Hepatocyte (in vitro differentiated cells): ENCODE data around the gene ARID1A. TPM values are rescaled to one million over a fixed set of nuclear protein-coding genes. Genes with fewer than 3 reads are reported as not detected.
"Not testable (repeated sequence)": the region's sequence is repeated elsewhere in the genome, so short reads cannot be mapped to it uniquely, and the experiment has no call there.

ENCODE experiments used
- DNase-seq: peaks from one replicate; pipeline ENCODE4 v3.0.0-alpha.2; 2016; ENCODE audit warnings: low spot score
- H2AFZ ChIP-seq: fragments of 200-600 bp; sonication (generic); 2 replicates; pipeline ENCODE4 v1.6.0; 2016; ENCODE audit warnings: antibody characterized with exemption, mild to moderate bottlenecking
- H3K27ac ChIP-seq: fragments of 200-600 bp; sonication (generic); 2 replicates; pipeline ENCODE4 v1.5.1; 2016; ENCODE audit warnings: mild to moderate bottlenecking
- H3K27me3 ChIP-seq: fragments of 200-600 bp; sonication (generic); 2 replicates; pipeline ENCODE4 v1.6.1; 2016
- H3K36me3 ChIP-seq: fragments of 200-600 bp; sonication (generic); replicated peaks from 2 replicates; pipeline ENCODE4 v1.5.1; 2016; ENCODE audit warnings: low read depth; ENCODE audit not compliant: insufficient read depth
- H3K4me1 ChIP-seq: fragments of 200-600 bp; sonication (generic); 2 replicates; pipeline ENCODE4 v1.5.1; 2016; ENCODE audit warnings: mild to moderate bottlenecking, moderate library complexity; ENCODE audit not compliant: insufficient read depth
- H3K4me2 ChIP-seq: fragments of 200-600 bp; sonication (generic); 2 replicates; pipeline ENCODE4 v1.6.0; 2016
- H3K4me3 ChIP-seq: fragments of 200-600 bp; sonication (generic); 2 replicates; pipeline ENCODE4 v1.5.1; 2016; ENCODE audit warnings: mild to moderate bottlenecking
- H3K79me2 ChIP-seq: fragments of 200-600 bp; sonication (generic); 2 replicates; pipeline ENCODE4 v1.6.0; 2017; ENCODE audit warnings: mild to moderate bottlenecking
- H3K9me2 ChIP-seq: fragments of 200-600 bp; sonication (generic); replicated peaks from 2 replicates; pipeline ENCODE4 v1.6.0; 2017; ENCODE audit warnings: mild to moderate bottlenecking; ENCODE audit not compliant: insufficient read depth
- H3K9me3 ChIP-seq: fragments of 200-600 bp; sonication (generic); 2 replicates; pipeline ENCODE4 v1.5.1; 2016; ENCODE audit warnings: low read depth, mild to moderate bottlenecking
- H4K20me1 ChIP-seq: fragments of 200-600 bp; sonication (generic); 2 replicates; pipeline ENCODE4 v1.6.0; 2016; ENCODE audit warnings: mild to moderate bottlenecking; ENCODE audit not compliant: insufficient read depth, poor library complexity, severe bottlenecking
- EZH2 ChIP-seq: fragments of 200-600 bp; sonication (generic); IDR thresholded peaks from 2 replicates; pipeline ENCODE4 v1.6.1; 2016; ENCODE audit warnings: antibody characterized with exemption, mild to moderate bottlenecking, borderline replicate concordance
- EZH2phosphoT487 ChIP-seq: fragments of 200-600 bp; sonication (generic); IDR thresholded peaks from one replicate; pipeline ENCODE4 v1.6.1; 2018; ENCODE audit warnings: antibody characterized with exemption, mild to moderate bottlenecking, low read depth, moderate library complexity; ENCODE audit not compliant: unreplicated experiment, severe bottlenecking
- WGBS: methylation state at CpG from one replicate; pipeline ENCODE4 v1.1.6; 2016; ENCODE audit warnings: low lambda C conversion rate; ENCODE audit errors: missing lambda C conversion rate; 5-methylcytosine and 5-hydroxymethylcytosine counted together
- polyA plus RNA-seq: library from polyadenylated mRNA; unstranded; fragments of >200 nt; fragmentation: Nextera tagmentation; extraction: Ambion mirVana; gene quantifications from 2 replicates; pipeline ENCODE4 v1.2.1, GENCODE V29; 2016
- total RNA-seq: library from RNA; depleted of rRNA; stranded (reverse); fragments of >200 nt; gene quantifications from 2 replicates; pipeline ENCODE4 v1.2.3, GENCODE V29; 2014
- TF ChIP-seq, protein P1 (sequence below): fragments of 200-600 bp; sonication (generic); IDR thresholded peaks from 2 replicates; pipeline ENCODE4 v1.5.1; 2016; ENCODE audit warnings: antibody characterized with exemption, mild to moderate bottlenecking; ENCODE audit not compliant: poor library complexity

ARID1A gene
- total and polyA plus RNA-seq, 2 experiments from 2014 or later, result 27.9 to 35.8 TPM

DNA sequence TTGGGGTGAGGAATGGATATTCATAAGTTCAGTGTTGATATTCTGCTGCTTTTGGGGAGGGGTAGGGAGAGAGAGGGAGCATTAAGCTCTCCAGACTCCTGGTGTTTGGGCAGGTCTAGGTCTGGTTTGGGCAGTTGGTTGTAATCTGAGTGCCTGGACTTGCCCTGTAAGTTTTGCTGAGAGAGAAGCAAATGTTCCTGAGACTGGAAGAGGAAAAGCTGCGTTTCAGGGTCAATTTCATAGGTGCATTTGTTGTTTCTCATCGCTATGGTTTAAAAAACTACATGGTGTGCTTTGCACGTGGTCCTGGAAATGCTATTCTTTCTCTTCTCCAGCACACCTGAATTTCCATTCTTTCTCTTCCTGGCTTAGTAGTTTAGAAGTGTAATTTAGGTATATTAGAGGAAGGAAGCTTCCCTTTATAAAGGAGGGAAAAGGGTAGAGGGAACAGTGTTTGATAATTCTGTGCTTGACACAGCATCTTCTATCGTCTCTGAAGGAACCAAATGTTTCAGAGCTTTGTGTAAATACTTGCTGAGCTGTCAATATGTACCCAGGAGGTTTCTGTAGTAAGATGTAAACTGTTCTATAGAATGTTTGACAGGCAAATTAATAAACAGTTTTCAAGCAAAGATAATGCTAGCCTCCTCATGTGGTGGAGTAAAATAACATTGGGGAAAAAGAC, 6.3 kb downstream of the ARID1A start:
- H3K79me2 ChIP-seq, result peaks cover 97% of the 10 kb centered on the region
- no peak for DNase-seq
- no peak overlapping the region for H2AFZ ChIP-seq
- H3K36me3 ChIP-seq, result no peaks in the 10 kb centered on the region
- TF ChIP-seq EZH2phosphoT487 (no peak), EZH2 (no peak)
- TF ChIP-seq, protein P1, sequence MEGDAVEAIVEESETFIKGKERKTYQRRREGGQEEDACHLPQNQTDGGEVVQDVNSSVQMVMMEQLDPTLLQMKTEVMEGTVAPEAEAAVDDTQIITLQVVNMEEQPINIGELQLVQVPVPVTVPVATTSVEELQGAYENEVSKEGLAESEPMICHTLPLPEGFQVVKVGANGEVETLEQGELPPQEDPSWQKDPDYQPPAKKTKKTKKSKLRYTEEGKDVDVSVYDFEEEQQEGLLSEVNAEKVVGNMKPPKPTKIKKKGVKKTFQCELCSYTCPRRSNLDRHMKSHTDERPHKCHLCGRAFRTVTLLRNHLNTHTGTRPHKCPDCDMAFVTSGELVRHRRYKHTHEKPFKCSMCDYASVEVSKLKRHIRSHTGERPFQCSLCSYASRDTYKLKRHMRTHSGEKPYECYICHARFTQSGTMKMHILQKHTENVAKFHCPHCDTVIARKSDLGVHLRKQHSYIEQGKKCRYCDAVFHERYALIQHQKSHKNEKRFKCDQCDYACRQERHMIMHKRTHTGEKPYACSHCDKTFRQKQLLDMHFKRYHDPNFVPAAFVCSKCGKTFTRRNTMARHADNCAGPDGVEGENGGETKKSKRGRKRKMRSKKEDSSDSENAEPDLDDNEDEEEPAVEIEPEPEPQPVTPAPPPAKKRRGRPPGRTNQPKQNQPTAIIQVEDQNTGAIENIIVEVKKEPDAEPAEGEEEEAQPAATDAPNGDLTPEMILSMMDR, result no peak
- no peak overlapping the region for H3K4me3 ChIP-seq
- peak overlapping the region; percentile 12 for H3K27ac ChIP-seq
- peak overlapping the region; percentile 83 for H3K4me2 ChIP-seq
- peaks cover 97% of the 10 kb centered on the region for H4K20me1 ChIP-seq
- H3K9me2 ChIP-seq, result no peaks in the 10 kb centered on the region
- no peaks in the 10 kb centered on the region for H3K27me3 ChIP-seq
- H3K9me3 ChIP-seq, result no peaks in the 10 kb centered on the region
- peaks cover 68% of the 10 kb centered on the region for H3K4me1 ChIP-seq
- 36% methylated on average over 4 of the region's 4 CpGs for WGBS

DNA sequence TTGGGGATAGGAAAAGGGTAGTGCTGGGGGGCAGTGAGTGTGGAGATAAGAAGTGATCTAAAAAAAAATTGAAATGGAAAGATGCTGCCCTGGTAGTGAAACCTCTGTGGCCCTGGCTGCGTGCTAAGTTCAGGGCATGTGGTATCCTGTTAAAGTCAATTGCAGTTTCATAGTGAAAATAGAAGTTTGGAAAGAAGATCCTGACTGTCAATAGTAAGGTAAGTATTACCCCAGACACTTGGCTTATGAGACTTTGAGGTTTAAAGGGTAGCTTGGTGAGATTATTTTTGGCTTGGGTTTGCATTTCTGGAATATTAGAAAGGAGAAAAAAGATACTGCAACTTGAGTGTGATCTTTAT, 6.8 kb downstream of the ARID1A start:
- peak overlapping the region; percentile 83 for H3K4me2 ChIP-seq
- no peak overlapping the region for H3K4me3 ChIP-seq
- H3K4me1 ChIP-seq, result peaks cover 71% of the 10 kb centered on the region
- H3K9me3 ChIP-seq, result no peaks in the 10 kb centered on the region
- H3K79me2 ChIP-seq, result peaks cover 97% of the 10 kb centered on the region
- no peak overlapping the region for H2AFZ ChIP-seq
- H3K27ac ChIP-seq, result peak overlapping the region; percentile 12
- DNase-seq, result no peak
- H3K27me3 ChIP-seq, result no peaks in the 10 kb centered on the region
- 56% methylated on average over 1 of the region's 1 CpG for WGBS
- no peaks in the 10 kb centered on the region for H3K36me3 ChIP-seq
- H4K20me1 ChIP-seq, result peaks cover 97% of the 10 kb centered on the region
- no peaks in the 10 kb centered on the region for H3K9me2 ChIP-seq
- no peak for TF ChIP-seq EZH2phosphoT487
- TF ChIP-seq EZH2, result no peak
- TF ChIP-seq, protein P1, result no peak

DNA sequence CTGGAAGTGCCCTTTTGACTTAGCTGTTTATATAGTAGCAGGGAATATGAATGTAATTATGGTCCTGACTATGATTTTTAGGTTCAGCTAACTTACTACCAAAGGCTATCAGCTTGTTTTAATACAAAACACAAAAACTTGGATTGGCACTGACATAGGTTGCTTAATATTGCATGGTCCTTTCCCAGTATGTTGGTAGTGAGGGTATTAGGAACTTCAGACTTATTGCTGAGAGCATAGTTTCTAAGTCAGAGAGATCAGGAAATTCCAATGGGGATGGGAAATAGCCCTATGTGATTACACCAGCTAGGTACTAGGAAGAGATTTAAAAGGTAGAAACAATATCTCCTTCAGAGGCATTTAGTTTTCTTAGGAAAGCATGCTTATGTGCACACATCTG, 7.7 kb downstream of the ARID1A start:
- H3K9me3 ChIP-seq, result no peaks in the 10 kb centered on the region
- TF ChIP-seq EZH2 (no peak), EZH2phosphoT487 (no peak)
- TF ChIP-seq, protein P1, result no peak
- no peak overlapping the region for H2AFZ ChIP-seq
- H3K79me2 ChIP-seq, result peaks cover 100% of the 10 kb centered on the region
- no peak overlapping the region for H3K27ac ChIP-seq
- peaks cover 71% of the 10 kb centered on the region for H3K4me1 ChIP-seq
- no peak for DNase-seq
- peak overlapping the region; percentile 15 for H3K4me2 ChIP-seq
- H3K36me3 ChIP-seq, result no peaks in the 10 kb centered on the region
- H3K4me3 ChIP-seq, result no peak overlapping the region
- H3K9me2 ChIP-seq, result no peaks in the 10 kb centered on the region
- peaks cover 99% of the 10 kb centered on the region for H4K20me1 ChIP-seq
- H3K27me3 ChIP-seq, result no peaks in the 10 kb centered on the region

DNA sequence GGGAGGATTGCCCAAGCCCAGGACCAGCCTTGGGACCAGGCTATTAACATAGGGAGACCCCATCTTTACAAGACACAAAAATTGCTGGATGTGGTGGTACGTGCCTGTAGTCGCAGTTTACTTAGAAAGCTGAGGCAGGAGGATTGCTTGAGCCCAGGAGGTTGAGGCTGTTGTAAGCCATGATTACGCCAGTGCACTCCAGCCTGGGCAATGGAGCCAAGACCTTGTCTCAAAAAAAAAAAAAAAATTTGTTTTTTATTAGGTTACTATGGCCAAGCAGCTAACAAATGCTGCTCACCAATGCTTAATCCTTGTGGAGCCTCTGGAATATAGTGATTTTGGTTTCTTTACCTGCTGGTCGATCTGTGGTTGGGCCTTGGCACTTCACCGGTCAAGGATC, 8.8 kb downstream of the ARID1A start:
- peaks cover 100% of the 10 kb centered on the region for H3K79me2 ChIP-seq
- H2AFZ ChIP-seq, result no peak overlapping the region
- H3K36me3 ChIP-seq, result no peaks in the 10 kb centered on the region
- no peak overlapping the region for H3K4me2 ChIP-seq
- TF ChIP-seq EZH2phosphoT487, result no peak
- TF ChIP-seq, protein P1, result no peak
- H3K9me3 ChIP-seq, result no peaks in the 10 kb centered on the region
- H3K27ac ChIP-seq, result no peak overlapping the region
- peaks cover 62% of the 10 kb centered on the region for H3K4me1 ChIP-seq
- peaks cover 99% of the 10 kb centered on the region for H4K20me1 ChIP-seq
- WGBS, result 96% methylated on average over 5 of the region's 5 CpGs
- no peak overlapping the region for H3K4me3 ChIP-seq
- no peaks in the 10 kb centered on the region for H3K9me2 ChIP-seq
- no peak for DNase-seq
- H3K27me3 ChIP-seq, result no peaks in the 10 kb centered on the region

DNA sequence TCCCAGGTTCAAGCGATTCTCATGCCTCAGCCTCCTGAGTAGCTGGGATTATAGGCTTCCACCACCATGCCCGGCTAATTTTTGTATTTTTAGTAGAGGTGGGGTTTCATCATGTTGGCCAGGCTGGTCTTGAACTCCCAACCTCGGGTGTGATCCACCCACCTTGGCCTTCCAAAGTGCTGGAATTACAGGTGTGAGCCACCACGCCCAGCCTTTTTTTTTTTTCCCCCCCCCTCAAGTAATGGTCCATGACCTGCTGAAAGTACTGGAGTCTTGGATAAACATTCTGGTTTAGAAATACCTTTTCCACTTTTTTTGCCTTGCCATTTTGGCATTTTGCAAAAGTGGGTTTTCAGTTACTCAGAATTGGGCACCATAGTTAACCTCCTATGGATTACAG, 9.4 kb downstream of the ARID1A start:
- H3K9me3 ChIP-seq, H3K9me2 ChIP-seq, H3K27me3 ChIP-seq, H3K4me3 ChIP-seq, H3K36me3 ChIP-seq, DNase-seq, H2AFZ ChIP-seq: not testable (repeated sequence)
- Histone ChIP-seq H3K4me1 (peaks cover 56% of the 10 kb centered on the region), H3K27ac (peak overlapping the region; percentile 39), H3K4me2 (peak overlapping the region; percentile 55), H4K20me1 (peaks cover 97% of the 10 kb centered on the region), H3K79me2 (peaks cover 100% of the 10 kb centered on the region)
- WGBS, result 93% methylated on average over 4 of the region's 4 CpGs
